HG03342 (cell line): ENCODE results near the gene APCDD1.
"Not testable (repeated sequence)": the region's sequence is repeated elsewhere in the genome, so short reads cannot be mapped to it uniquely, and the experiment has no call there.

ENCODE experiments used
- ATAC-seq: cut with Tn5 transposase; IDR thresholded peaks from one replicate; pipeline ENCODE4 v1.9.1; 2021; ENCODE audit warnings: mild to moderate bottlenecking, moderate library complexity; ENCODE audit not compliant: unreplicated experiment

The APCDD1 gene

DNA sequence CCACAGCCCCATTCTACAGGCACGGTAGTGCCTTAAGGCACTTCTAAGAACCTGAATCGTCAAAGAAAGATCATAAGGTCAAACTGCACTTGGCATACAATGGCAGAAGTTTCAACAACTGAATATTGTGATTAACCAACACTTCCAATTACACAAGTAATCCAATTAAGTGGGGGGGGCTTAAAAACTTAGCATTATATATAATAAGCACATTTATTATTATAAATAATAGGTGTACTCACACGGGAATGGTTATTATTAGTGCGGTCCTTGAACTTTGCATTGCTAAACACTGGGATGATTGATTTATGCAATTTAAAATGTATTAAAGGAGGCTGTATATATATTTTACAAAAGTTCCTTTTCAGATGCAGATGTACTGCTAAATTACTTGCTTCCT, 7.6 kb downstream of the APCDD1 start:
- no peak for ATAC-seq

DNA sequence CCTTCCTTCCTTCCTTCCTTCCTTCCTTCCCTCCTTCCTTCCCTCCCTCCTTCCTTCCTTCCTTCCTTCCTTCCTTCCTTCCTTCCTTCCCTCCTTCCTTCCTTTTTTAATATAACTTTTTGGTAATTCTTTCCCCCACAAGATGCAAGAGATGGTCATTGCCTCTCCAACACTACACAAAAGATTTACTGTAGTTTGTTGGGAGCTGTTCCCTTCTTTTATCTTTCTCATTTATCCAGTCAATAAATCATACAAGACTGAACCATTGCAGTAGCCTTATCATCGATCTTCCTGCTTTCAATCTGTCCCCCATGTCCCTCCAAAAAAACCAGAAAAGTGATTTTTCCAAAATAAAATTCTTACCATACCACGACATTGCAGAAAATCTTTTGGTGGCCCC, 8.2 kb downstream of the APCDD1 start:
- no peak for ATAC-seq

DNA sequence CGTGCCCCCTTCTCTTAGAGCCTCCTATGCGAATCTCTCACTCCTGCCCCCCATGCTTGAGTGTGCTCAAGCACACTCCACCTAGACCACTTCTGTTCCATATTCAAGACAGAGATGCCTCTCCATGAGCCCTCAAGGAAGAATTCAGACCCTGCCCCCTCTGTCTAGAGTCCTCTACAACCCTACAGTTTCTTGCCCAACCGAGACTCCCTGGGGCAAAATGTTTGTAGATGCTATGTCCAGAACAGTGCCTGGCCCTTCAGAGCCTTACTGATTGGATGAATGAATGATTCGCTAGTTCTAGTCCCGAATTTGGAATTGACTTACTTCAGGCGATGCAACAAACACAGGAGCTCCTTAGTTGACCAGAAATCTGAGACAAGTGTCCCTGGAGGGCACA, 8.7 kb downstream of the APCDD1 start:
- ATAC-seq = no peak

DNA sequence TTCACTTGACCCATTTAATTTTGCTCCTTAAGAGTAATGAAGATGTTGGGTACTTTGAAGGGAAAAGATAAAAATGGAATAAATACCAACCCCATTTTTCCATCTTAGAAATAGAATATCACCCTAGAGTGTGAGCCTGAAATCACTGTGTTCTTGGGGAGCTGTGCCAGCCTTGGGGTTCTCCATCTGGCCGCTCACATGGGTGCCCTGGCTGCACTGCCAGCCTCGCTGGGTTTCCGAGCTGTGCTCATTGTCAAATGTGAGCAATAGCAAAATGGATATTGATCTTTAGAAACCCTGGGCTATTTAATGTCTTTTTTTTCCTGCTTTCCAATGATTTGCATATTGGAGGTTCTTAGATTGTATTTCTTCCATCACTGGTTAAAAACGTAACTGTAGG, 9.3 kb downstream of the APCDD1 start:
- no peak for ATAC-seq

DNA sequence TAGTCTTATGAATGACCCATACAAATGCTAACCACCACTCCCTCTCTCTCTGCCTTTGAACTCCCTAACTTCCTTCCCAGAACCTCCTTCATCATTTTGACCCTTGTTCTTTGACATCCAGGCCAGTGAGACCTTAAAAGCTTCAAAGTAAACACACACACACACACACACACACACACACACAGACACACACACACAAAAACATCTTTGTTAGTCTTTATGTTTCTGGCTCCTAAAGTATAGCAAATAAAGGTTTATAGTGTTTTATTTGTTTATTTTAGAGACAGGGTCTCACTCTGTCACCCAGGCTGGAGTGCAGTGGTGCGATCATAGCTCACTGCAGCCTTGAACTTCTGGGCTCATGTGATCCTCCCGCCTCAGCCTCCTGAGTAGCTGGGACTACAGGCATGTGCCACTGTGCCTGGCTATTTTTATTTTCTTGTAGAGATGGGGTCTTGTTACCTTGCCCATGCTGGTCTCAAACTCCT, 9.8 kb downstream of the APCDD1 start:
- not testable (repeated sequence) for ATAC-seq

DNA sequence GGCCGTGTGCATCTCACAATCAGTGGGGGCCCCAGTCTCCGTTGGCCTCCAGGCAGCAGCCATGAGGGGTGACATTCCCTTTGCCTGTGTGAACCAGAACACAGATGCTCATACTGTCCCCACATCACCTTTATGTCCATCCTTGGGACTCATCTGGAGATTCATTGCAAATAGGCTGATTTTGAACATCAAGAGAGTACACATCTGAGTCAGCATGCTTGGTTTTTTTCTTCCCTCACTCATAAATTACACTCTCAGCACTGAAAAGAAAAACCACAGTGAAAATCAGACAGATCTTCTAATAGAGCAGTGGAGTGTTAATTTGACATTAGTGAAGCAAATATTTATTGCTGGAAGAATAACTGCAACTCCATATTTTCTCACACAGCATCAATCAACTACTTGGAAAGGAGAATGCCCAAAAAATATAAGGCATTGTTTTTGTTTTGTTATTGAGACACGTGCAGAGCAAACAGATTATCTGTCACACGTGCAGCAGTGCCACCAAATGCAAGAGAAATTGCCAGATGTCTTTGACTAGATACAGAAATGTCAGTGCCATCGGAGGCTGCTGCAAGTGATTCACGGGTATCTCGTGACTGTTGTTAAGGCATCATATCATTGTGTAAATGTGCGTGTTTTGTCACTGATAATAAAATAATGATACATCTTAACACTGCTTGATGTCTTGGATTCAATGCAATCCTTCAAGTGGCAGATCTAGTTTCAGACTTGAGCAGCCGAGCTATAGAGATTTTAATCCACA, 10.9 kb downstream of the APCDD1 start:
- no peak for ATAC-seq

DNA sequence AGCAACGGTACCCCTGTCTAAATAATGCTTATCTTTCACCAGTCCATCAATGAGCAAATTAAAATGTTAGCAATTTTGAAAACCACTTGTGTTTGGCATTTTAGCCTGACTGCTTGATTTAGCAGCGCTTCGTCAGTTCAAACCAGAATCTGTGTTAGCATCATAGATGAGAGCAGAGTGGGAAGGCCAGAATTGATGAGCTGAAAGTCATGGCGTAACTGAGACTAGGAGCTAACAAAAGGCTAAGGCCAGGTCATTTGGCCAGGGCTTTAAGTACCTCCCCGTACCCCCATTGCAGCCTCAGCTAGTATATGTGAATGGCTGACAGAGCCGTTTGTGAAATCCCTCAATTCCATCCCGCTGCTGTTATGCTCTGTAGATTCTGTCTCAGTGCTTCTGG, 16.0 kb downstream of the APCDD1 start:
- no peak for ATAC-seq

DNA sequence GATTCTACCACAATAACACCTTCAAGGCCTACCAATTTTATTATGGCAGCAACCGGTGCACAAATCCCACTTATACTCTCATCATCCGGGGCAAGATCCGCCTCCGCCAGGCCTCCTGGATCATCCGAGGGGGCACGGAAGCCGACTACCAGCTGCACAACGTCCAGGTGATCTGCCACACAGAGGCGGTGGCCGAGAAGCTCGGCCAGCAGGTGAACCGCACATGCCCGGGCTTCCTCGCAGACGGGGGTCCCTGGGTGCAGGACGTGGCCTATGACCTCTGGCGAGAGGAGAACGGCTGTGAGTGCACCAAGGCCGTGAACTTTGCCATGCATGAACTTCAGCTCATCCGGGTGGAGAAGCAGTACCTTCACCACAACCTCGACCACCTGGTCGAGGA, 17.1 kb downstream of the APCDD1 start:
- ATAC-seq = no peak

DNA sequence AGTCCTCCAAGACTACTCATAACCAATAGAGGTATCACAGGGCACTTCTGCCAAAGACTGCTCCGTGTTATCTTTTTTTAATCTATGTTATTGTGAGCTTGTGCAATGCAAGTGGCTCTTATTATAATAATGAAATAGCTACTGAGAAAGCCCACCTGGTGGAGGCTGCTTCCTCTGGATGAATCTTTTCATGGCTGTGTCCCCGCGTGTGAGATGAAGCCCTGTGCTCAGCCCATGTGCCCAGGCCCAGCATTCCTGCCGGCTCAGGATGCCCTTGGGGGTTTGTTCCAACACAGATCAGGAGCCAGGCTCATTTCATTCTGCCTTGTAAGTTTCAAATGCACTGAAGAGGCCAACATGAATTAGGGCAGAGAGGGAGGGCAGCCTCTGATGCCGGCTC, 18.7 kb downstream of the APCDD1 start:
- ATAC-seq = no peak

DNA sequence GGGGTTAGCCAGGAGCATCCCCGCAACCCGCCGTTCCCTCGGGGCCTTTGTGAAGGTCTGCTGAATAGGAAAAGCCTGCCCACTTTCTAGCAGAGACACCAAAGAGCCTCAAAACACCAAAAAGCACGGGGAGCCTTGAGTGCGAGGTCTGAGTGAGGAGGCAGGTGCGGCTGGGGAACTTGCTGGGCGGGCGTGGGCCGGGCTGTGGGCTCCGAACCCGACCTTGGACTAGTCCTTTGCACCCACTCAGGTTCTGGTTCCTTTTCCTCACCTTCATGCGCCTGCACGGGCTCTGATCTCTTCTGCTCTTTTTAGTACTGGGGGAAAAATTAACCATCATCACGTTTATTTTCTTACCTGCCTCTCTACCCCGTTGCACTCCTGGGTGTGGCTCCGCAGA, 19.9 kb downstream of the APCDD1 start:
- no peak for ATAC-seq

DNA sequence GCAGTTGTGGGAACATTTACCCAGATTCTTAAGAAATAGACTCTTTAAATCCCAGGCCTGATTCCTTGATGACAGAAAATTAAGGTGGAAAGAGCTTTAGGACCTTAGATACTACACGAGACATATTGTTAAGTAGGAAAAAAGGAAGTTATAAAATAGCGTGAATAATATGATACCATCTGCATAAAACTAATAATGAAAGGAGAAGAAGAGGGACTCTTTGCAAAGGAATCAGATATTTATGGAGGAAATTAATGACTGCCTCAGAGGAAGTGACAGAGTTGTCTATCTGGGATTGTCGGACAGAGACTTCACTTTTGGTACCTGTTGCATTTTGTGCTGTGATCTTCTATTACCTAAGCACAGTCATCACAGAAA, 20.8 kb downstream of the APCDD1 start:
- ATAC-seq = no peak

DNA sequence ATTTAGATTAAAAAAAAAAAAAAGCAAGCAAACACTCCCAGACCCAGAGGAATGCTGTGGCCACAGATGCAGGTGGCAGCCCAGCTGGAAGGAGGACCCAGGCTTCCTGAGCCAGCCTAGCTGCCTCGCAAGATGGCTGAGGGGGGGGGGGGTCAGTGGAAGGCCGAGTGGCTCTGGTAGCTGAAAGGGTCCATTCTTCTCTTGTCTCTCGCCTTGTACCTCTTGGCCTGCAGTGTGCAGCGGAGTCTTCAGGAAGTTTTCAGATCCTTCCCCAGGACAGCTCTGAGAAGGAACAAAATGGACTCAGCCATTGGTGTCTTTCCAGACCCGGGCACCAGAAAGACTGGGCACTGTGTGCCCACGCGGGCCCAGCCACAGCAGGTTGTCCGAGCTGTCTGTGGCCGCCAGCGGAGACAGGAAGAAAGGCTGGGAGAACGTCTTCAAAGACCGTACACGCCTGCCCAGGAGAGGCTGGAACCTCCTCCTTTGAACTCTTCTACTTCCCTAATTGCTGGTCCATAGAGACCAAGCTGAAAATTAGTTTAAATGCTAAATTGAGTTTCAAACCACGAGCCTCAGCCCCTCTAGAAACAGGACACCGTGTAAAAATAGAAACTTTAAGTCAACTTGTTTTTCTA, 21.3 kb downstream of the APCDD1 start:
- ATAC-seq = no peak

DNA sequence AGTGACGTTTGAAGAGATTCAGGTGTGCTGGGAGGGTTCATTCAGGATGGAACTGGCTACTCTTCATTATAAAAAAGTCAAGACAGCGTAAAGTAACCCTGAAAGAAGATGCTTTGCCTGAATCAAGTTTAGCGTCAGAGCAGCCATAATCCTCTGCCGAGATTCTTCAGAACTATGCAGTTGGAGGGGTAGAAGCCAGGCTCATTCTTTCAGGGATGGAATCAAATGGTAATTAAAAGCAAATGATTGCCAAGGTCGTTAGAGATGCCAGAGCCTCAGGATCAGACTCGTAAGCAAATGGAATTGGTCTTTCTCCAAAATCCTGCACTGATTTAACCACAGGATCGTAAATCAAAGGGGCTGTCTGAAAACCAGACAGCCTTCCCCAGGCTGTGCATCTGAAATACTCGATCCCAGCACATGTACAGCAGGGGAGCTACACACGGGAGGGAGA, 21.9 kb downstream of the APCDD1 start:
- ATAC-seq = no peak

DNA sequence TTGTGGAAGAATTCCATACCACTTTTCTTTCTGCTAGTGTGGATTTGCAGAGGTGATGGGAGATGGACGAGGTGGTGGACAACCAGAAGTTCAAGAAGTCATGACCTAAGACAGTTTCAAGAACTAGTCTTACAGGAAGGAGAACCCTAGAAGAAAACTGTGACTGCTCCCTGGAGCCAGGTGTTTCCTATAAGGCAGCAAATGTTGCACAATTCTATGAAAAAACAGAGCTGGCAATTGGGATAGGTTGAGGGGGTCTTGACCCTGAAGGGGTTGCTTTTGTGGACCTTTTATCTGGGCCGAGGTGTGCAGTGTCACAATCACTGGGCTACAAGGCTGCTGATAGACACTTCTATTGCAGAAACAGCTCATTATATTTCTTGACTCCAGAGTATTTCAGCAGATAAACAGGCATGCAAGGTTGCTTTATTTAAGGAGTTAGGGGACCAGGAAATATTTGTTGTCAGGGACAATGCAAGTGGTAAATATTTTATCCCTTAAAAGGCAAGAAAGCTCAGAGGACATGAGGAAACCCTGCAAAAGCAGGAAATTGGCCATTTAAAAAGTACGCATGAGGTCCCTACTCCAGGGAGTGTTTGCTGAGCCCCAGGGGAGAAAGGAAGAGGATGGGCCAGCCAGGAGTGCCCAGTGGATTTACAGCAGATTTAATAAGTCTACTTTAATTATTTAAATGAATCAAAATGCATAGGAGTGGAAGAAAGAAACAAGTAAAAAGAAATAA, 22.9 kb downstream of the APCDD1 start:
- no peak for ATAC-seq

DNA sequence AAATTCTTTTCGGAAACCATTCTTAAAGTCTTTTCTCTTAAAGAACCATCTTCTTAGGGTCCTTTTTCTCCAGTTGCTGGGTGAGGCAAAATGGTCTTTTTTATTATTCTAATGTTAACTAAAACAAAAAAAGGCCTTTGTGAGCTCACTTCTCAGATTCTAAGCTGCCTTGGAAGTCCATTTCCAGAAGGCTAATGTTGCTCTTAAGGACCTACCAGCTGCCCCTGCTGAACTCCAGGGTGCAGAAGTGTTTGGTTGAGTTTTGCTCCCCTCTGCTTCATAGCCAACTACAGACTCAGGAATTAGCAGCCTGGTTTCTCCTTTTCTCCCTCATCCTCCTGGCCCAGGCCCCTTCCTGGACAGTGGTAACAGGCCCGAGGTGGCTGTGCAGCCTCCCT, 23.4 kb downstream of the APCDD1 start:
- ATAC-seq = no peak

DNA sequence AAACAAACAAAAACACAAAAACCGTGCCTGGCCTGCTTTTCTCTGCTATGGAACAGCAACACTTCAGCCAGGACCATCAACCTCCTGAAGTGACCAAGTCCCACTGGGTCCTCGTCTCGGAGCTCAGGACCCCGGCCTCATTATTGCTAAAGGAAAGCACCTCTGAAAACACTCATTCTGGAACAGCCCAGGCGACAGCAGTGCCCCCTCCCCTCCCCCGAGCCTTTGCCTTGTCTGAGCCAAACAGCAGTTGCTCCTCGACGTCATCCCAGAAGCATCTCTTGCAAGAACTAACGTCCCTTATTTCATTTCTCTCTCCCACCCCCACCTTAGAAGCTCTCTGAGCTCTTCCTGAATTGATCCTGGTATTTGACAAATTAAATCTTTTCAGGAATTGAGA, 27.4 kb downstream of the APCDD1 start:
- ATAC-seq = no peak

DNA sequence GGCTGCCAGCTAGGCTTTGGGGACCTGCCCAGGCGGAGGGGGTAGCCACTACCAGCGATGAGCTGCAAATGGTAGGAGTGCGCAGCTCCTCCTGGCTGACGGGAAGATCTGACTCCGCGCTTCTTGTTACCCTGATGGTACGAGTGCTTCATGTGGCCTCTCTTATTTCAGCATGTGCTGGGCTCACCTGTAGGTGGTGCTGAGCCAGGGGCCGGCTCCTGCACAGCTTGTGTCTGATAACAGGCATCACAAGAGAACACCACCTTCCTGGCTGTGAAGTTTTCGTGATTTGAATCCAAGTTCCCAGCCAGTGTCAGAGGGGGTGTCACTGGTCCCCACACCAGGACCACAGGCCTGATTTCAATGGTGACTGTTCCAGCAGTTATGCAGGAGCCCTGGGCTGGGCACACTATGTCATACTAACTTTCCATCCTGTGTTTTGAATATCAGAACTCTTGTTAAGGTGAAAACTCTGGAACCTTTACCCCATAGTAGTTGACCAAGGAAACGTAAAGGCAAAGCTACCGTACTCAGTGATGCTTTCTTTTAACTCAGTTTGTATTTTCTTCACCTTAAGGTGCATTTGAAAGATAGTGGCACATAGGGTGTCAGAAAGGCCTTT, 28.0 kb downstream of the APCDD1 start:
- ATAC-seq = peak; percentile 30

DNA sequence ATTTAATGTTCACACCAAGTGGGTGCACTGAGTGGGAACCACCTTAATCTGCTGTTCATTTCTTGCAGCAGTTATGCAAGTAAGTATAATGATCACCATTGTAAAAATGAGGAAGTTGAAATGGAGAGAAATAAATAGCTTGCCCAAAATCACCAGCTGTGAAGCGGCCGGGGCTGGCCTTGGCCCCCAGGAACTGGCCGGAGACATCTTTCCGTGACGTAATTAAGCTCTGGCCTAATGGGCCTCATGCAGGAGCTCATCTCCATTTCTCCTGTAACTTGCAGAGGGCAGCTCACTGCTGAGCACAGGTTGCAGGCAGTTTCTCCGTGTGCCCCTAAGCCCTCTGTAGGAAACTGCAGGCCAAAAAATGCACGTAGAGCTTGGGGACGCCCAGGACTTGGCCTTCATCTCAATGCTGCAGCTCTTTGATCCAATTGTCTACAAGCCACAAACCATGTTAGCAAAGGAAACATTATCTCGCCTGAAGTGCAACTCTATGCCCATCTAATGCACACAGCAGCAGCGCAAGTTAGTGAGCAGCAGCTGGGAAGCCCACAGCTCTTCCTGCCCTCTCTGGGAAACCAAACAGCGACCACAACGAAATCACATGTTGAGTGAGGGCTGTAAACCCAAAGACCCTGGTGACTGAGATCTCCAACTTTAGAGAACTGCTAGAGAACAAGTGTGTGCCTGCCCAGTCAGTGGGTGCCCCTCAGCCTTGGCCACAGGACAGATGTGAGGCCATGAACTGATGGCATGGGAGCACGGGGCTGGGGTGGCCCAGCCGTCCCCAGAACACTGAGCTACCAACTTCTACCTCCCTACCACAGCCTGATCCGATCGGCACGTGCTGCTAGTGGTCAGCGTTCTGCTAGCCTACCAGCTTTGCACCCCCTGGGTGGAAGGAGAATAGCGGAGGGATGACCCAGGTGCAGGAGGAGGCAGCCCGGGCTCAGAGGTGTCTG, 28.8 kb downstream of the APCDD1 start:
- ATAC-seq = peak; percentile 74

DNA sequence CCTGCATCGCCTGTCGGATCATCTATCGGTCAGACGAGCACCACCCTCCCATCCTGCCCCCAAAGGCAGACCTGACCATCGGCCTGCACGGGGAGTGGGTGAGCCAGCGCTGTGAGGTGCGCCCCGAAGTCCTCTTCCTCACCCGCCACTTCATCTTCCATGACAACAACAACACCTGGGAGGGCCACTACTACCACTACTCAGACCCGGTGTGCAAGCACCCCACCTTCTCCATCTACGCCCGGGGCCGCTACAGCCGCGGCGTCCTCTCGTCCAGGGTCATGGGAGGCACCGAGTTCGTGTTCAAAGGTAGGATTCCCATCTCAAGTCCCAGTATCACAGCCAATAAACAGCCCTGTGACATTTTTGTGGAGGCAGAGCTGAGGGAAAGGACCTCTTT, 31.0 kb downstream of the APCDD1 start:
- ATAC-seq = no peak

DNA sequence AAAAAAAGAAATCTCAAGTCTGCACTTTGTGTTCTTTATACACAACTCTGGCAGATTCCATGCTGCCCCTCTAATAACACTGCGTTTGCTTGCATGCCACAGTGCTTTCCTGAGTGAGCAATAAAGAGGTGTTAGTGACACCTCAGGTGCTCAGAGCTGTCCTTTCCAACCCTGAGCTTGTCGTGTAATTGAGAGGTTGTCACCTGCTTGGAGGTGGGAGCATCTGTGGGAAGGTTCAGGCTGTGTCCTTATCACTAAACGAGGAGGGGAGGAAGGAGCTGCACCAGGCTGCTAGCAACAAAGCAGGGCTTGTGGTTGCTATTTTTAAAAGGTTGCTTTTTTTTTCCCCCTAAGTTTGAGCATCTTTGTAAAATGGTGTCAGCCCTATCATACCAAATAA, 31.9 kb downstream of the APCDD1 start:
- ATAC-seq = no peak
